Panc1 (cell line): ENCODE measurements around the gene S100PBP. TPM values are rescaled to one million over a fixed set of nuclear protein-coding genes. Genes with fewer than 3 reads are reported as not detected.

ENCODE experiments used
- ATAC-seq: fragments of 200-7000 bp; cut with Tn5 transposase; 2 replicates; pipeline ENCODE4 v1.9.1; 2020; ENCODE audit warnings: mild to moderate bottlenecking, moderate library complexity
- BruUV-seq: library from RNA; stranded (reverse); fragments of 400-500 nt; replicated peaks from 2 replicates; lab custom pipeline; 2021; lab: Mats Ljungman, UMichigan
- CTCF ChIA-PET: fragments of 300-600 bp; sonication (Branson Sonifier 250); formaldehyde crosslinking; loops from one replicate; lab custom pipeline; 2022; ENCODE audit warnings: antibody characterized with exemption; lab: Charles Lee
- POLR2A ChIA-PET: fragments of 300-600 bp; sonication (Branson Sonifier 250); formaldehyde crosslinking; loops from one replicate; lab custom pipeline; 2022; ENCODE audit warnings: antibody characterized with exemption; lab: Charles Lee
- DNase-seq: peaks from one replicate; pipeline ENCODE4 v3.0.0-alpha.2; 2010; ENCODE audit warnings: low read depth, low spot score
- H3K27ac ChIP-seq: 2 replicates; pipeline ENCODE4 v1.5.1; 2011; ENCODE audit warnings: mild to moderate bottlenecking, low read length, inconsistent platforms
- H3K27me3 ChIP-seq: fragments of 200-500 bp; sonication (Bioruptor generic); 2 replicates; pipeline ENCODE4 v1.6.0; 2014; ENCODE audit warnings: low read length, inconsistent platforms; ENCODE audit not compliant: control insufficient read depth, insufficient read depth
- H3K36me3 ChIP-seq: fragments of 200-500 bp; sonication (Bioruptor generic); 2 replicates; pipeline ENCODE4 v1.5.1; 2014; ENCODE audit warnings: inconsistent platforms, mild to moderate bottlenecking, low read length, moderate library complexity; ENCODE audit not compliant: control insufficient read depth, insufficient read depth
- H3K4me1 ChIP-seq: 2 replicates; pipeline ENCODE4 v1.5.1; 2011; ENCODE audit warnings: inconsistent platforms, mild to moderate bottlenecking, low read length, moderate library complexity; ENCODE audit not compliant: control insufficient read depth, insufficient read depth
- H3K4me3 ChIP-seq, 2 experiments: 2 replicates each; pipeline ENCODE4 v1.5.1; 2011 to 2012; ENCODE audit warnings: low read depth in 2 of 2, low read length in 2 of 2, mild to moderate bottlenecking in 2 of 2, inconsistent platforms in 1 of 2, moderate library complexity in 1 of 2
- H3K9me3 ChIP-seq: fragments of 200-500 bp; sonication (Bioruptor generic); 2 replicates; pipeline ENCODE4 v1.5.1; 2014; ENCODE audit warnings: low read depth, mild to moderate bottlenecking, inconsistent platforms, low read length, moderate library complexity; ENCODE audit not compliant: control insufficient read depth, insufficient read depth
- POLR2AphosphoS5 ChIP-seq: IDR thresholded peaks from 2 replicates; pipeline ENCODE4 v1.6.1; 2012; ENCODE audit warnings: mild to moderate bottlenecking, low read depth, low read length, moderate library complexity
- REST ChIP-seq, 2 experiments: IDR thresholded peaks; 2 replicates each; pipeline ENCODE4 v1.6.1; 2011 to 2012; ENCODE audit warnings: low read depth in 2 of 2, control low read depth in 1 of 2, low read length in 1 of 2, mild to moderate bottlenecking in 1 of 2, moderate library complexity in 1 of 2; ENCODE audit not compliant: insufficient read depth in 1 of 2
- SIN3A ChIP-seq: IDR thresholded peaks from 2 replicates; pipeline ENCODE4 v1.6.1; 2012; ENCODE audit warnings: low read depth, mild to moderate bottlenecking, low read length, moderate library complexity, borderline replicate concordance; ENCODE audit not compliant: insufficient read depth
- TCF7L2 ChIP-seq: IDR thresholded peaks from 2 replicates; pipeline ENCODE4 v1.6.1; 2011; ENCODE audit warnings: mild to moderate bottlenecking, low read depth, low read length, inconsistent platforms
- in situ Hi-C: cut with HindIII; loops from 2 replicates; pipeline ENCODE4 v1.10.0; 2016; ENCODE audit warnings: low sequenced_read_pairs, low pct_unique_long_range_greater_than_20kb
- intact Hi-C: fragments of 100-400 bp; cut with micrococcal nuclease; formaldehyde crosslinking; loops from one replicate; pipeline ENCODE4 v1.10.0; 2022; ENCODE audit not compliant: unreplicated experiment
- total RNA-seq: library from RNA; stranded (reverse); gene quantifications from one replicate; pipeline ENCODE4 v1.2.1, GENCODE V29; 2021; ENCODE audit not compliant: unreplicated experiment
- TF ChIP-seq, protein P1 (sequence below): fragments of 450-650 bp; IDR thresholded peaks from 2 replicates; pipeline ENCODE4 v1.5.1; 2017; ENCODE audit warnings: mild to moderate bottlenecking

Gene S100PBP
- total RNA-seq, 1 experiment from 2014 or later, result 55.4 TPM

DNA sequence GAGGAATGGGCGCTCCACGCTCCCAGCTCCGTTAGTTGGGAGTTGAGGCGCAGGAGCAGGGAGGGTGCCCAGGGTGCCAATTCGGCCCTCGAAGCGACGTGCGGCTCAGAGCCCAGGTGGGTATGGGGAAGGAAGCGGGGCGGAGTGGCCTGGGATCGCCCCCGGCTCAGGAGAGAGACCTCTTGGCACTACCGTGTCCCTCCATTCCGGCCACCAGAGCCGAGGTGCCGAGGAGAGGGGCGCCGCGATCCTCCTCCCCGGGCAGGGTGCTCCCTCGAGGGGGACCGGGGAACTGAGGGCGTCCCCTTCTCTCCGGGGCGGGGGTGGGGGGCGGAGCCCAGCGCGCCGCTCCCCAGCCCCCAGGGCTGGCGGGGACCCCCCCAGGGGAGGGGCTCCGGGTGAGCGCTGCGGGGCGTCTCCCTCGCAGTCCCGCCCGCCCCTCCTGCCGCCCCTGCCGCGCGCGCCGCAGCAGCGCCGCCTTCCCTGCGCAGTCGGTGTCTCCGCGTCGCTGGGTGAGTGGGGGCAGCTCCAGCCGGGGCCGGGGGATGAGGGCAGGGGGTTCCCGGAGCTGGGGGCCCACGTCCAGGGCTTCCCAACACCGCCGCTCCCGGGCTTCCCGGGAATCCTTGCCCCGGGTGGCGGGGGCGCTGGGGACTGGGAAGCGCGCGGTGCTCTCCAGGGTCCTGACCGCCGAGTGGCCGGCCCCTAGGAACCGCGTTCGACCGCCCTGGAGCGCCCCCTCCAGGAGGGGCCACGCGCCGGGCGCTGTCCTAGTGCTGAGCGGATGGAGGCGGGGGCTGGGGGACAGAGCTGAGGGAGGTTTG lies 68.8 kb downstream of the S100PBP start, which contains the start of gene HPCA:
Gene HPCA (plus strand): TSS at position 488 of the 824 bp plus-strand sequence. CDS start 2,408 bp downstream, outside the sequence.
- CTCF ChIA-PET, result interaction anchor here (1.3 kb wide), 1 partner anchor 14 kb away, joined by 3 read pairs; no protein-coding TSS in a partner anchor
- POLR2A ChIA-PET, result interaction anchor here (0.7 kb wide), 1 partner anchor 244 kb away, joined by 3 read pairs; no protein-coding TSS in a partner anchor
- ATAC-seq (peak; percentile 80), DNase-seq (no peak)
- Histone ChIP-seq H3K9me3 (no peaks in the 10 kb centered on the region), H3K27ac (no peak within 1 kb of the TSS), H3K4me3 (0 out of 4 replicates have a peak within 1 kb of the TSS, but pooled peaks of 1 of the 2 experiments have one; percentile 7), H3K4me1 (peaks cover 11% of the 10 kb centered on the region), H3K27me3 (no peaks in the 10 kb centered on the region; the same call in 1 of the 2 replicates), H3K36me3 (no peaks in the 10 kb centered on the region)
- intact Hi-C loops (no loop called here), in situ Hi-C loops (no loop called here)
- no peak for TF ChIP-seq TCF7L2
- TF ChIP-seq, protein P1, sequence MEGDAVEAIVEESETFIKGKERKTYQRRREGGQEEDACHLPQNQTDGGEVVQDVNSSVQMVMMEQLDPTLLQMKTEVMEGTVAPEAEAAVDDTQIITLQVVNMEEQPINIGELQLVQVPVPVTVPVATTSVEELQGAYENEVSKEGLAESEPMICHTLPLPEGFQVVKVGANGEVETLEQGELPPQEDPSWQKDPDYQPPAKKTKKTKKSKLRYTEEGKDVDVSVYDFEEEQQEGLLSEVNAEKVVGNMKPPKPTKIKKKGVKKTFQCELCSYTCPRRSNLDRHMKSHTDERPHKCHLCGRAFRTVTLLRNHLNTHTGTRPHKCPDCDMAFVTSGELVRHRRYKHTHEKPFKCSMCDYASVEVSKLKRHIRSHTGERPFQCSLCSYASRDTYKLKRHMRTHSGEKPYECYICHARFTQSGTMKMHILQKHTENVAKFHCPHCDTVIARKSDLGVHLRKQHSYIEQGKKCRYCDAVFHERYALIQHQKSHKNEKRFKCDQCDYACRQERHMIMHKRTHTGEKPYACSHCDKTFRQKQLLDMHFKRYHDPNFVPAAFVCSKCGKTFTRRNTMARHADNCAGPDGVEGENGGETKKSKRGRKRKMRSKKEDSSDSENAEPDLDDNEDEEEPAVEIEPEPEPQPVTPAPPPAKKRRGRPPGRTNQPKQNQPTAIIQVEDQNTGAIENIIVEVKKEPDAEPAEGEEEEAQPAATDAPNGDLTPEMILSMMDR, result peak; percentile 83
- no peak for TF ChIP-seq POLR2AphosphoS5
- peak; percentile 89 for TF ChIP-seq SIN3A
- TF ChIP-seq REST (IDR thresholded peaks at IDR 0.05; ENCODE audit: insufficient read depth in 1 of 2, low read depth in 2 of 2, low read length in 1 of 2), result peak; percentile 97 to 99
- BruUV-seq, result no TSS peak

DNA sequence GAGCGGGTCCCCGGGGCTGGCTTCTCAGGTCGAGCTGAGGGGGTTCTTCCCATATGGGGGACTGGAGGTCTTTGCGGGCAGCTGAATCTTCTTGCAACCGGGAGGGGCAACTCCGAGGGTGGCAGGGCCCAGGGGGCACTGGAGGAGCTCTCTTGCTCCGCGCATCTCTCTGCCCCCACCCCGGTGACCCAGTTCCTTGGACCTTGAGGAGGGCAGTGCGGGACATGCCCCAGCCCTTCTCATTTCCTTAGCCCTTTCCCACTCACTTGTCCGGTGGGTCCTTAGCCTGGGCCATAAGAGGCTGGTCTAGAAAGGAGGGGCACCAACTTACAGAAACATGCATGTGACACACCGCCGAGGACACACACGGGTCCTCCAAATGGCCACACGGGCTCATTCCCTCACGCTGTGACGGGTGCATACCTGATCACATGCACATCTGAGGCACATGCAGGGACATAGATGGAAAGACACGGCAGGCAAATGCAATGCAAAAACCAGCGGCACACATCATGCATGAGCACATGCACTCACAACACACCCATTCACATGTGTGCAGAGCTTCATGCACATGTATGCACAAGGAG lies 69.5 kb downstream of the S100PBP start:
- Histone ChIP-seq H3K27me3 (no peaks in the 10 kb centered on the region; the same call in 1 of the 2 replicates), H3K36me3 (no peaks in the 10 kb centered on the region), H3K4me1 (peaks cover 8% of the 10 kb centered on the region), H3K4me3 (no peak overlapping the region), H3K9me3 (no peaks in the 10 kb centered on the region), H3K27ac (no peak overlapping the region)
- no TSS peak for BruUV-seq
- TF ChIP-seq, protein P1, result peak; percentile 50
- TF ChIP-seq POLR2AphosphoS5 (no peak), TCF7L2 (no peak), REST (IDR thresholded peaks at IDR 0.05; ENCODE audit: insufficient read depth in 1 of 2, low read depth in 2 of 2, low read length in 1 of 2) (peak; percentile 53 to 54; a peak in 1 of 4 replicates), SIN3A (no peak)
- in situ Hi-C loops (no loop called here), intact Hi-C loops (no loop called here)
- no peak for DNase-seq
- ChIA-PET POLR2A (no interaction called here), CTCF (interaction anchor here (1.3 kb wide), 1 partner anchor 15 kb away, joined by 3 read pairs; no protein-coding TSS in a partner anchor)
- ATAC-seq, result no peak
